ENCODE data around the gene SETD1B.

SETD1B gene

GRCh38 chr12:121808623-121809022 lies 4.8 kb downstream of the SETD1B start:
- DNase-seq (ENCODE audit: low read depth in 1 of 2, low spot score in 1 of 2) = no peak
- in situ Hi-C loops (cut with HindIII; ENCODE audit: low pct_unique_long_range_greater_than_20kb, low sequenced_read_pairs) = no loop called here
- no peak for TF ChIP-seq JUND (IDR thresholded peaks at IDR 0.05; ENCODE audit: low read depth)

GRCh38 chr12:121809712-121810116 lies 5.9 kb downstream of the SETD1B start:
- in situ Hi-C loops (cut with HindIII; ENCODE audit: low pct_unique_long_range_greater_than_20kb, low sequenced_read_pairs) = no loop called here
- no peak for TF ChIP-seq JUND (IDR thresholded peaks at IDR 0.05; ENCODE audit: low read depth)

GRCh38 chr12:121810234-121810817 lies 6.5 kb downstream of the SETD1B start:
- TF ChIP-seq JUND (IDR thresholded peaks at IDR 0.05; ENCODE audit: low read depth) = no peak
- no peak for DNase-seq (ENCODE audit: low read depth in 1 of 2, low spot score in 1 of 2)
- in situ Hi-C loops (cut with HindIII; ENCODE audit: low pct_unique_long_range_greater_than_20kb, low sequenced_read_pairs) = no loop called here

More at GRCh38 chr12:121809712-121810116, 5.9 kb downstream of the SETD1B start:
- no peak for DNase-seq (ENCODE audit: low read depth in 1 of 2, low spot score in 1 of 2)

- no peak for TF ChIP-seq JUND (IDR thresholded peaks at IDR 0.05; ENCODE audit: low read depth)
- in situ Hi-C loops (cut with HindIII; ENCODE audit: low pct_unique_long_range_greater_than_20kb, low sequenced_read_pairs) = no loop called here
- DNase-seq (ENCODE audit: low read depth in 1 of 2, low spot score in 1 of 2) = no peak
Measured at GRCh38 chr12:121810833-121811433, 7.1 kb downstream of the SETD1B start.

- TF ChIP-seq JUND (IDR thresholded peaks at IDR 0.05; ENCODE audit: low read depth) = no peak
- DNase-seq (ENCODE audit: low read depth in 1 of 2, low spot score in 1 of 2) = peak; percentile 78 to 88
- in situ Hi-C loops (cut with HindIII; ENCODE audit: low pct_unique_long_range_greater_than_20kb, low sequenced_read_pairs) = no loop called here
Measured at GRCh38 chr12:121811434-121812319, 7.9 kb downstream of the SETD1B start.

GRCh38 chr12:121812320-121812871 lies 8.6 kb downstream of the SETD1B start:
- in situ Hi-C loops (cut with HindIII; ENCODE audit: low pct_unique_long_range_greater_than_20kb, low sequenced_read_pairs) = no loop called here
- no peak for TF ChIP-seq JUND (IDR thresholded peaks at IDR 0.05; ENCODE audit: low read depth)
- peak; percentile 89 to 100 for DNase-seq (ENCODE audit: low read depth in 1 of 2, low spot score in 1 of 2)

GRCh38 chr12:121812921-121813896 lies 9.4 kb downstream of the SETD1B start:
- in situ Hi-C loops (cut with HindIII; ENCODE audit: low pct_unique_long_range_greater_than_20kb, low sequenced_read_pairs) = no loop called here
- no peak for DNase-seq (ENCODE audit: low read depth in 1 of 2, low spot score in 1 of 2)
- TF ChIP-seq JUND (IDR thresholded peaks at IDR 0.05; ENCODE audit: low read depth) = no peak

GRCh38 chr12:121813951-121814350 lies 10.1 kb downstream of the SETD1B start:
- TF ChIP-seq JUND (IDR thresholded peaks at IDR 0.05; ENCODE audit: low read depth) = no peak
- in situ Hi-C loops (cut with HindIII; ENCODE audit: low pct_unique_long_range_greater_than_20kb, low sequenced_read_pairs) = no loop called here
- no peak for DNase-seq (ENCODE audit: low read depth in 1 of 2, low spot score in 1 of 2)

- DNase-seq (ENCODE audit: low read depth in 1 of 2, low spot score in 1 of 2) = no peak
- TF ChIP-seq JUND (IDR thresholded peaks at IDR 0.05; ENCODE audit: low read depth) = no peak
- in situ Hi-C loops (cut with HindIII; ENCODE audit: low pct_unique_long_range_greater_than_20kb, low sequenced_read_pairs) = no loop called here
Measured at GRCh38 chr12:121814429-121815119, 10.8 kb downstream of the SETD1B start.

GRCh38 chr12:121815263-121815662 lies 11.5 kb downstream of the SETD1B start:
- TF ChIP-seq JUND (IDR thresholded peaks at IDR 0.05; ENCODE audit: low read depth) = no peak
- in situ Hi-C loops (cut with HindIII; ENCODE audit: low pct_unique_long_range_greater_than_20kb, low sequenced_read_pairs) = no loop called here
- DNase-seq (ENCODE audit: low read depth in 1 of 2, low spot score in 1 of 2) = no peak

- TF ChIP-seq JUND (IDR thresholded peaks at IDR 0.05; ENCODE audit: low read depth) = no peak
- no peak for DNase-seq (ENCODE audit: low read depth in 1 of 2, low spot score in 1 of 2)
- in situ Hi-C loops (cut with HindIII; ENCODE audit: low pct_unique_long_range_greater_than_20kb, low sequenced_read_pairs) = no loop called here
Measured at GRCh38 chr12:121816925-121817647, 13.3 kb downstream of the SETD1B start.
